GM18498 (cell line): ENCODE results near the gene RBM15.

ENCODE experiments used
- ATAC-seq: cut with Tn5 transposase; IDR thresholded peaks from one replicate; pipeline ENCODE4 v1.9.1; 2021; ENCODE audit warnings: mild to moderate bottlenecking, moderate library complexity; ENCODE audit not compliant: unreplicated experiment

The RBM15 gene

GRCh38 chr1:110393691-110394492 lies 54.7 kb downstream of the RBM15 start:
- ATAC-seq = no peak

GRCh38 chr1:110394493-110394820 lies 55.3 kb downstream of the RBM15 start:
- no peak for ATAC-seq
